ENCODE results near the gene NUP133.

- TF ChIP-seq CTCF (IDR thresholded peaks at IDR 0.05 in 8 of 11, conservative IDR thresholded peaks at IDR 0.05 in 3 of 11) (no peak), POLR2AphosphoS5 (IDR thresholded peaks at IDR 0.05) (no peak)
These were observed 21.5 kb upstream of the NUP133 start for GRCh38 chr1:229529639-229530038.
